Calu3 (cell line): ENCODE results near the gene ACOXL. TPM values are rescaled to one million over a fixed set of nuclear protein-coding genes. Genes with fewer than 3 reads are reported as not detected.

Experiments
- BruUV-seq: library from RNA; stranded (reverse); fragments of 400-500 nt; replicated peaks from 2 replicates; lab custom pipeline; 2021; lab: Mats Ljungman, UMichigan
- CTCF ChIA-PET: fragments of 300-600 bp; sonication (Branson Sonifier 250); formaldehyde crosslinking; loops from one replicate; lab custom pipeline; 2022; ENCODE audit warnings: antibody characterized with exemption; lab: Charles Lee
- DNase-seq: peaks from one replicate; pipeline ENCODE4 v3.0.0; 2022
- H3K27ac Mint-ChIP-seq: one replicate; pipeline ENCODE4 v1.8.0; 2022; ENCODE audit warnings: mixed read lengths; ENCODE audit not compliant: unreplicated experiment
- H3K27me3 Mint-ChIP-seq: one replicate; pipeline ENCODE4 v1.8.0; 2022; ENCODE audit warnings: mixed read lengths; ENCODE audit not compliant: unreplicated experiment
- H3K36me3 Mint-ChIP-seq: one replicate; pipeline ENCODE4 v1.8.0; 2022; ENCODE audit warnings: mild to moderate bottlenecking, moderate library complexity, mixed read lengths; ENCODE audit not compliant: insufficient read depth, unreplicated experiment
- H3K4me1 Mint-ChIP-seq: one replicate; pipeline ENCODE4 v1.8.0; 2022; ENCODE audit warnings: mild to moderate bottlenecking, low read depth, mixed read lengths; ENCODE audit not compliant: unreplicated experiment
- H3K4me3 Mint-ChIP-seq: one replicate; pipeline ENCODE4 v1.8.0; 2022; ENCODE audit warnings: mild to moderate bottlenecking, low read depth, moderate library complexity, mixed read lengths; ENCODE audit not compliant: unreplicated experiment
- H3K9me3 Mint-ChIP-seq: one replicate; pipeline ENCODE4 v1.8.0; 2022; ENCODE audit warnings: low read depth, mixed read lengths; ENCODE audit not compliant: unreplicated experiment
- CTCF ChIP-seq: fragments of 200-600 bp; IDR thresholded peaks from one replicate; pipeline ENCODE4 v1.8.0; 2022; ENCODE audit warnings: antibody characterized with exemption; ENCODE audit not compliant: unreplicated experiment
- intact Hi-C: fragments of 100-400 bp; cut with micrococcal nuclease; formaldehyde crosslinking; loops from one replicate; pipeline ENCODE4 v1.10.0; 2022; ENCODE audit not compliant: unreplicated experiment
- total RNA-seq: library from RNA; stranded (reverse); gene quantifications from 2 replicates; pipeline ENCODE4 v1.2.3, GENCODE V29; 2022

Gene ACOXL
- total RNA-seq, 1 experiment from 2014 or later, result 2.7 TPM

- intact Hi-C loops, result loop anchor here (5.0 kb wide), 2 partner anchors 82 to 102 kb away; partner anchors contain the start of gene BUB1
- no TSS peak for BruUV-seq
- H3K4me1 Mint-ChIP-seq, result no peaks in the 10 kb centered on the region
- no peaks in the 10 kb centered on the region for H3K36me3 Mint-ChIP-seq
- H3K27me3 Mint-ChIP-seq, result peaks cover 54% of the 10 kb centered on the region
- no peak overlapping the region for H3K4me3 Mint-ChIP-seq
- CTCF ChIA-PET, result no interaction called here
- TF ChIP-seq CTCF, result no peak
- no peak overlapping the region for H3K27ac Mint-ChIP-seq
- DNase-seq, result no peak
- H3K9me3 Mint-ChIP-seq, result peaks cover 3% of the 10 kb centered on the region
Observed at GRCh38 chr2:110759411-110759810, 27.0 kb downstream of the ACOXL start.

- intact Hi-C loops, result no loop called here
- TF ChIP-seq CTCF, result no peak
- Mint-ChIP-seq H3K27me3 (peaks cover 51% of the 10 kb centered on the region), H3K4me1 (no peaks in the 10 kb centered on the region), H3K27ac (no peak overlapping the region), H3K9me3 (no peaks in the 10 kb centered on the region), H3K36me3 (no peaks in the 10 kb centered on the region), H3K4me3 (no peak overlapping the region)
- CTCF ChIA-PET, result no interaction called here
- no peak for DNase-seq
- BruUV-seq, result no TSS peak
Observed at GRCh38 chr2:110764931-110765330, 32.6 kb downstream of the ACOXL start.

GRCh38 chr2:110766291-110766690 is 33.9 kb downstream of the ACOXL start:
- Mint-ChIP-seq H3K27ac (no peak overlapping the region), H3K4me3 (no peak overlapping the region), H3K4me1 (no peaks in the 10 kb centered on the region), H3K27me3 (peaks cover 58% of the 10 kb centered on the region), H3K9me3 (no peaks in the 10 kb centered on the region), H3K36me3 (no peaks in the 10 kb centered on the region)
- DNase-seq, result no peak
- intact Hi-C loops, result no loop called here
- BruUV-seq, result no TSS peak
- CTCF ChIA-PET, result no interaction called here
- no peak for TF ChIP-seq CTCF

GRCh38 chr2:110768591-110768990 is 36.2 kb downstream of the ACOXL start:
- H3K27me3 Mint-ChIP-seq, result peaks cover 50% of the 10 kb centered on the region
- no peaks in the 10 kb centered on the region for H3K36me3 Mint-ChIP-seq
- no peak for TF ChIP-seq CTCF
- intact Hi-C loops, result no loop called here
- H3K27ac Mint-ChIP-seq, result no peak overlapping the region
- BruUV-seq, result no TSS peak
- no peak for DNase-seq
- no peak overlapping the region for H3K4me3 Mint-ChIP-seq
- CTCF ChIA-PET, result no interaction called here
- H3K4me1 Mint-ChIP-seq, result no peaks in the 10 kb centered on the region
- H3K9me3 Mint-ChIP-seq, result no peaks in the 10 kb centered on the region
